ENCODE data around the gene LCP2.
"Not testable (repeated sequence)": the region's sequence is repeated elsewhere in the genome, so short reads cannot be mapped to it uniquely, and the experiment has no call there.

The LCP2 gene

DNA sequence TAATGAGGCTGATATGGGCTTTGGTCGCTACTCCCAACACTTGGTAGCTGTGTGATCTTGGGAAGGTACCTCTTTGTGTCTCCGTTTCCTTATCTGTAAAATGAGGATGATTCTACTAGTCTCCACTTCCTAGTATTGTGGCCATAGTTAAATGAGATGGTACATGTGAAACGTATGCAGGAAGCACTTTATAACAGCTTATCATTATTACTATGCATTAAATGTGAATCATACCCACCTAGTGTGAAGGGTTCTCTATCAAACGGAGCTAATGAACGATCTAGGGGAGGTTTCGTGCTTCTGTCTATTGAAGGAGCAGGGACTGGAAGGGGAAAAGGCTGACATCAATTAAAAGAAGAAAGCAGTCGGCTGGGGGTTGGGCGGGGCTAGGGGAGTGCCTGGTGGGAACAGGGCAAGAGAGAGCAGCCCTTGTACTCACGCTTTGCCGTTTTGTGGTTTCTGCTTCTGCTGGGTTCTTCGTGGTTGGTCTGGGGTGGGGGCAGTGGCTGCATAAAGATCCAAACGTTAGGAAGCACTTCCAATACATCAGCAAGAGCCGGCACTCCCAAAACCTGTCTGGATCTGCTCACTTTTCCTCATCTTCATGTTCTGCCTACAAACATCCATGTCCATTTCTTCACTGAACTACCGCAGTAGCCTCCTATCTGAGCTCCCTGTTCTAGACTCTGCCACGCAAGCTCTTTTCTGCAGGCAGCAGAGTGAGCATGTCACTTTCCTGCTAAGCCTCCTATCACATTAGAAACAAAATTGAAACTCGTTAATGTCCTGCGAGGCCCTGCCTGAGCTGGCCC lies 30.8 kb downstream of the LCP2 start:
- H3K9ac ChIP-seq (ENCODE audit: low read depth, low read length): no peak overlapping the region
- H3K9me3 ChIP-seq (ENCODE audit: control insufficient read depth, insufficient read depth, low read length): no peaks in the 10 kb centered on the region; the same call in 1 of the 2 replicates
- peaks cover 20% of the 10 kb centered on the region for H3K4me1 ChIP-seq (ENCODE audit: insufficient read depth, low read length)
- H3K36me3 ChIP-seq (ENCODE audit: insufficient read depth, low read length): no peaks in the 10 kb centered on the region

DNA sequence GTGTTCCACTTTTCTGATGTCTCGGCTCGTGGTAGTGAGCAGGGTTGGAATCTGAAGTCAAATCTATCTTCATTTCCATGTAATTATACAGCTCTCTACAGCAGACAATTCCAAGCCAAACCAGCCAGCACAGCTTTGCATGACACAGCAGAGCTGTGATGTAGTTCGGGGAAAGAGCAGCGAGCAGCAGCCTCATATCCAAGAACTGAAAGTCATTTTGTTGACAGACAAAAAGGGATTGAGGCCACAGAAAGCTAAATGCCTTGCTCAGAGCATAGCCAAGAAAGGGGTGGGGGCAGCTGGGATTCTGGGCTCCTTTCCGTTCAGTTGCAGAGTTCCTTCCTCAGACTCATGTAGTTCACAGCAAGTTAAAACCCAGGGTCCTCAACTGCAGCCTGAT lies 32.1 kb downstream of the LCP2 start:
- Histone ChIP-seq H3K9ac (ENCODE audit: low read depth, low read length) (no peak overlapping the region), H3K4me1 (ENCODE audit: insufficient read depth, low read length) (peaks cover 20% of the 10 kb centered on the region), H3K9me3 (ENCODE audit: control insufficient read depth, insufficient read depth, low read length) (no peaks in the 10 kb centered on the region; the same call in 1 of the 2 replicates), H3K36me3 (ENCODE audit: insufficient read depth, low read length) (no peaks in the 10 kb centered on the region)

DNA sequence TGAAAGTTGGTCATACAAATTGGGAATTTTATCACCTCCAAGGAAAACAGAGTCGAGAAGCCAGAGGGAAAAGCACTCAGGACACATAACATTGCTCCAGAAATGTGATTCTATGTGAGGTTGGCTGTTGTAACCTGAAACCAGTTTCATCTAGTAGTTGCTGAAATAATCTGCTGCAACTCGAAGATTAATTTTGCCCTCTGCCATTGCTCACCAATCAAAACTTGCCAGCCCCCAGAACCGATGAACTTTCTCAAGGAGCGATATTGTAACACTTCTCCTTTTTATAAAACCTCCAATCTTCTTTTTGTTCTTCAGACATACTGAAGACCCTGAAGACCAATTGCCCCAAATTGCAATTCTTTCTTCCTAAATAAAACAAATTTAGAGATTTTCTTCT lies 33.7 kb downstream of the LCP2 start:
- no peaks in the 10 kb centered on the region; the same call in 1 of the 2 replicates for H3K9me3 ChIP-seq (ENCODE audit: control insufficient read depth, insufficient read depth, low read length)
- no peaks in the 10 kb centered on the region for H3K36me3 ChIP-seq (ENCODE audit: insufficient read depth, low read length)
- peaks cover 20% of the 10 kb centered on the region for H3K4me1 ChIP-seq (ENCODE audit: insufficient read depth, low read length)
- no peak overlapping the region for H3K9ac ChIP-seq (ENCODE audit: low read depth, low read length)

DNA sequence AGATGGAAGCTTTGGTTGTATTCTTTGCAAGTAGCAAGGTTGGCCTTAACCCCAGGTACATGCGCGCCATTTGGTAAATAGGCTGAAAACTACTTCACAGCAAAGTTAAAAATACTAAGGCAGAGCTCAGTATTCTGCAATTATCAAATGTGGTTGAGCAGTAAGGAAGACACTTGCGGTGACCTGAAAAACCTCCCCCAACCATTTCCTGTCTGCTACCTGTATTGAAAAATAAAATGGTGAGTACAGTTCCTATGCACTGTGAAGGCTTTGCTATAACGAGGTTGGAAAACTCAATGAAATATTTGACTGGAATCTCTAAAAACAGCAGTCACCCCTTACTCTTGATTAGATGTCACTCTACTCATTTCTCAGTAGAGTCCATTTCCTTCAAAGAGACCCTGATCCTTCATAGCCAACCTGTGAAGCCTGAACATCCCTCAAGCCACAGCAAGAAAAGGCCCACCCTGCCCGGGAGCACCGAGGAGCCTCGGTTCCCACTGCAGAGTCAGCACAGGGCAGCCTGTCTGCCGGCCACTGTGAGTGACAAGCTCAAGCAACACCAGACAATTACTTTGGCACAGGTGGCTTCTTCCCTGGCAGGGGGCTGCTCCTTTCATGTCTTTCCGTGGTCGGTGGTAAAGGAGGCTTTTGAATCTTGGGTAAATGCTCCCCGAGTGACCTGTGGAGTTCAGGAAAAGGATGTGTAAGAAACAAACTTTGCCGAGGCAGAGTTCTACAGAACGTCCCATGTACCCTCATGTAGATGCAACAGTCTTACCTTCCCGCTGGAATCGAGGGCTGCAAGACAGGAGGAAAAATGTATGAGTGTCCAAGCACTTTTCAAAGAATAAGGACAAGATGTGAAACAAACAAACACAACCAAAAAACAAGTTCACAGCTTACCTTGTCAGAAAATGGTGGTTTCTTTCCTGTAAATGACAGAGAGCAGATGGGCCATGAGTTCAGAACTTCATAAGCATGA lies 35.2 kb downstream of the LCP2 start:
- Histone ChIP-seq H3K4me1 (ENCODE audit: insufficient read depth, low read length) (peaks cover 20% of the 10 kb centered on the region), H3K9me3 (ENCODE audit: control insufficient read depth, insufficient read depth, low read length) (no peaks in the 10 kb centered on the region; the same call in 1 of the 2 replicates), H3K36me3 (ENCODE audit: insufficient read depth, low read length) (no peaks in the 10 kb centered on the region), H3K9ac (ENCODE audit: low read depth, low read length) (no peak overlapping the region)

DNA sequence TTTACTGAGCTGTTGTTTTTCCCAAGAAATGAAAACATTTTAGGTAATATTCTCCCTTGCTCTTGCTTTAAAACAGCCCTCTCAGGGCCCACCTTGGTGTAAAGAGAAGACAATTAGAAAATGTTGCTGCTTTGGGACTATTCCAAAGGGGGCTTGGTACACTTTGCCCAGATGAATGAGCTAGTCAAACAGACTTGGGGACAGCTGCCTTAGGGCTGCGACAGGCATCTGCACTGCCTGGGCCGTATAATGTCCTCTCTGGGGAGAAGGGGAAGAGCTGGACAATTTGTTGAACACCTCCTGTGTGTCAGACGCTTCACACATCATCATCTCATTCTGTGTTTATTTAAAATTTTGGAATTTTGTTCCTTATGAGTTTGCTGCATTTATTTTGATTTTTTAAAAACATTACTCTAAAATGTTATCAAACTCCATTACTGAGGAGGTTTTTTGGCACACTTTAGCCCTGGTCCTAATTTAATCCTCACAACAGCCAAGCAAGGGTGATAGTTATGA lies 36.0 kb downstream of the LCP2 start:
- no peaks in the 10 kb centered on the region for H3K36me3 ChIP-seq (ENCODE audit: insufficient read depth, low read length)
- peaks cover 19% of the 10 kb centered on the region for H3K4me1 ChIP-seq (ENCODE audit: insufficient read depth, low read length)
- H3K9me3 ChIP-seq (ENCODE audit: control insufficient read depth, insufficient read depth, low read length): no peaks in the 10 kb centered on the region; the same call in 1 of the 2 replicates
- no peak overlapping the region for H3K9ac ChIP-seq (ENCODE audit: low read depth, low read length)

DNA sequence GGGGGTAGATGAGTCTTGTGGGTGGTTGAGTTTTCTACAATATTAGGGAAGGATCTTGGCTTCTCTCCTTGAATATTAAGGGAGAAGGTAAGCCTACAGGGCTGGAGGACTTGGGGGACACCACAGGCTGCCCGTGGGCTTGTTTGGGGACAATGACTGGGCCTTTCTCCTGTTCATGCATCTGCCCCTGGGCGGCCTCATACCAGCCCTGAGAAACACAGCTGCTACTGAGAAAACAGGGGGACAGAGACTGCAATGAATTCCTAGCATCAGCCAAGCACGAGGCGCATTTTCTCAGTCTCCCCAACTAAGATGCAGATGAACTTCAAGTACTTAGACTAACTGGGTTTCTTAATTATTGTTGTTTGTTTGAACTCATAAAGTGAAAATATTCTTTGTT lies 40.2 kb downstream of the LCP2 start:
- H3K9me3 ChIP-seq (ENCODE audit: control insufficient read depth, insufficient read depth, low read length): no peaks in the 10 kb centered on the region
- H3K4me1 ChIP-seq (ENCODE audit: insufficient read depth, low read length): peaks cover 40% of the 10 kb centered on the region
- no peaks in the 10 kb centered on the region for H3K36me3 ChIP-seq (ENCODE audit: insufficient read depth, low read length)
- no peak overlapping the region for H3K9ac ChIP-seq (ENCODE audit: low read depth, low read length)

DNA sequence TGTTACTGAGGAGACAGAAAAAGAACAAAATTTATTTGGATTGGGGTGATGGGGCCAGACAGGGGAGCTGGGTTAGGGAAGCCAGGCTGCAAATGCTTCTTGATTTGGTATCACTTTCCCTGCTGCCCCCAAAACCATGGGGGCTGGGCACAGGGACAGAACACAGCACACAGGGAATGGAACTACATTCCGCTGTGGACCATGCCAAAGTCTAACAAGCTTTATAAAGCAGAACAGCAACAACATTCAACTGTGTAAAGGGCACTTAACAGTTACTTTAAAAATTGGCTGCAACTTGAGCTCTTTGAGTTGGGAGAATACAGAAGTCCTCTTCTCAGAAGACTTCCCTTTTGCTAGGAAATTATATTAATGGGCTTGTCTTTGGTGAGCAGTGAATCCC lies 41.0 kb downstream of the LCP2 start:
- Histone ChIP-seq H3K4me1 (ENCODE audit: insufficient read depth, low read length) (peaks cover 48% of the 10 kb centered on the region), H3K36me3 (ENCODE audit: insufficient read depth, low read length) (no peaks in the 10 kb centered on the region), H3K9me3 (ENCODE audit: control insufficient read depth, insufficient read depth, low read length) (no peaks in the 10 kb centered on the region), H3K9ac (ENCODE audit: low read depth, low read length) (no peak overlapping the region)

DNA sequence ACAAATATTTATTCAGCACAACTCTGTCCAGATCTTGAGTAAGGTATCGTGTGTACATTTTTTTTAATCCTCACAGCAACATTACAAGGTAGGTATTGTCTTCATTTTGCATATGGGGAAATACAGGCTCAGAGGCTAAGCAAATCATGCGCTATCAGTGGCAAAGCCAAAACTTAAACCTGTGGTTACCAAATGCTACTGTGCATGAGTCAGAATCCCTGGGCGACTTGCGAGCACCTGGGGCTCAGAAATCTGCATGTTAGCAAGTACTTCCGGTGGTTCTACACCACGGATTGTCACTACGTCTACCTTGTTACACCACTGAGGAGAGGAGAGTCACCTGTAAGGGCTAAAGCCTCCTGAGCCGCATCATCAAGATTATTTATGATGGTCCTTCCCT lies 43.5 kb downstream of the LCP2 start:
- no peak overlapping the region for H3K9ac ChIP-seq (ENCODE audit: low read depth, low read length)
- H3K36me3 ChIP-seq (ENCODE audit: insufficient read depth, low read length): no peaks in the 10 kb centered on the region
- H3K4me1 ChIP-seq (ENCODE audit: insufficient read depth, low read length): peaks cover 65% of the 10 kb centered on the region
- no peaks in the 10 kb centered on the region for H3K9me3 ChIP-seq (ENCODE audit: control insufficient read depth, insufficient read depth, low read length)

DNA sequence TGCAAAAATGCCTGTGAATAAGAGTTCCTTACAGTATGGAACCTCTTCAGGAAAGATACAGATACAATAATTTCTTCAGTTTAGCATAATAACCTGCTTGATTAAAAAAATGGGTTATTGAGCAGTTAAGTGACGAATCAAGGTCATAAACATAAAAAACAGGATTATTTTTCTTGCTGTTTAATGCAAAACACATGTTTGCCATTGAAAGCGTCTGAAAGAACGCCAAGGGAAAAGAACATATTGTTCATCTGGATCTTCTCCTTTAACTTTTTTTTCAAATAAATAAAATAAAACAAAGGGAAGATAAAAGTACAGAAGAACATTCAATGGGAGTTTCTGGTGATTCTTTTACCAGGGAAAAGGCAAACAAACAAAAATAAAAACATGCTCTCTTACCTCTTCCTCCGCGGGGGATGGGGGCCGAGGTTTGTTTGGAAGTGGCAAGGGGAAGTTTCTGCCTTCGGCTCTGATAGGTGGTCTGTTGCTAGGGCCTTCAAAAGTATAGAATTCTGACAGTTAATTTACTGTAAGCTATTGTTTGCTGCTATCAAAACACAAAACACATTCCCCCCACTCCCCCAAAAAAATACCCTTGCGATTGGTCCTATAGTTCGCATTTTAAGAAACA lies 44.7 kb downstream of the LCP2 start:
- Histone ChIP-seq H3K36me3 (ENCODE audit: insufficient read depth, low read length) (no peaks in the 10 kb centered on the region), H3K9me3 (ENCODE audit: control insufficient read depth, insufficient read depth, low read length) (no peaks in the 10 kb centered on the region), H3K4me1 (ENCODE audit: insufficient read depth, low read length) (peaks cover 65% of the 10 kb centered on the region), H3K9ac (ENCODE audit: low read depth, low read length) (no peak overlapping the region)

DNA sequence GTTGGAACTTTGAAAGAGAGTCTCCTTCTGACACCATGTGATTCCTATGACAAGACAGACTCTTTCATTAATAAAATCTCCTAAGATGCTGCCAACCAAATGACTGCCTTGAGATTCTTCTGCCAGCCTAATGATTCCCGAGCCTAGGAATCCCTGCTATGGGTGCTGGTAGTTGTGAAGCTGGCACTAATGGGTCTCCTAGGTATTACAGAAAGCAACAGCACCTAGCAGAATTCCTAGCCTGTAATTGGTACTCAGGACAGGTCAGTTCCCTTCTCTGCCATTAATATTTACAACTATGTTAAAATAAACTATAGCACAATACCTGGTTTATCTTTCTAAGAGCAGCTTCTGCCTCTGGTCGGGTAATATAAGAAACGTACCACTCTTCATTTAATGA lies 45.5 kb downstream of the LCP2 start:
- H3K9ac ChIP-seq (ENCODE audit: low read depth, low read length): no peak overlapping the region
- no peaks in the 10 kb centered on the region for H3K9me3 ChIP-seq (ENCODE audit: control insufficient read depth, insufficient read depth, low read length)
- H3K4me1 ChIP-seq (ENCODE audit: insufficient read depth, low read length): peaks cover 62% of the 10 kb centered on the region
- H3K36me3 ChIP-seq (ENCODE audit: insufficient read depth, low read length): no peaks in the 10 kb centered on the region

DNA sequence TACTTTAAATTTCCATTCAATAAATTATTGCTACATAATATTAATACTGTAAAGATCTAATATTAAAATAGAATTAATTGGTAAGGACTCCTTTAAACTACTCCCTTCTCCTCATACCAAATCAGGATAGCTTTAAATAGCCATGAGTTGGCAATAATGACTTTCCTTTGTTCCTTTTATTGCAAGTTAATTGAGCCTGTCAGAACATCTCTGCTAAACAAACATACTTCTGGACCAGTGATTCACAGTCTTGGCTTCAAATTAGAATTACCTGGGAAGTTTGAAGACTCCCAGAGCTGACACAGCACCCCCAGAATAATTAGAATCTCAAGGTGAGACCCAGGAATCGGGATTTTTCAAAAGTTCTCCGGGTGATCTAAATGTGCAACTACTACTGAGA lies 46.1 kb downstream of the LCP2 start:
- Histone ChIP-seq H3K9me3 (ENCODE audit: control insufficient read depth, insufficient read depth, low read length) (no peaks in the 10 kb centered on the region), H3K36me3 (ENCODE audit: insufficient read depth, low read length) (no peaks in the 10 kb centered on the region), H3K9ac (ENCODE audit: low read depth, low read length) (no peak overlapping the region), H3K4me1 (ENCODE audit: insufficient read depth, low read length) (peaks cover 60% of the 10 kb centered on the region)

DNA sequence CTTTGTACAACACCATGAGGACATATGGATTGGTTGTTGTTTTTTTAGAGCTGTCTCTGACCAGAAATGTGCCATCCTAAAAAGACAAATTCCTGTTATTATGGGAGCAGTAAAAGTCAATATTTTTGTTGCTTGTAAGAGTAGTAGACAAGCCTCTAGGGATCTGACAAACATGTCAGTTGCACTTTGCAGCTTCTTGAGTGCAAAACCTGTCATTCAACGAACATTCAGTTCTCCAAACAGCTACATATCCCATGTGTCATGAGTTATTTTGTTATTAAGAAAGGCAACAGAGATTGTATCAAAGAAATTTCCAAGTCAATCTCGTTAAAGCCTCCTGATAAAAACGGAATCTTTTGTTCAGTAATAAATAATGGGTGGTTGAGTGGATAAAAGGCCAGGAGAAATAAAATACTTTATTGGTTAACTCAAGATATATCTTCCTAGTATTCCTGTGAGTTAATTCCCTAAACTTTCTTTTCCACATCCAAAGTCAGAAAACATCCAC lies 46.7 kb downstream of the LCP2 start:
- Histone ChIP-seq H3K9ac (ENCODE audit: low read depth, low read length) (no peak overlapping the region), H3K4me1 (ENCODE audit: insufficient read depth, low read length) (peaks cover 56% of the 10 kb centered on the region), H3K9me3 (ENCODE audit: control insufficient read depth, insufficient read depth, low read length) (no peaks in the 10 kb centered on the region), H3K36me3 (ENCODE audit: insufficient read depth, low read length) (no peaks in the 10 kb centered on the region)

DNA sequence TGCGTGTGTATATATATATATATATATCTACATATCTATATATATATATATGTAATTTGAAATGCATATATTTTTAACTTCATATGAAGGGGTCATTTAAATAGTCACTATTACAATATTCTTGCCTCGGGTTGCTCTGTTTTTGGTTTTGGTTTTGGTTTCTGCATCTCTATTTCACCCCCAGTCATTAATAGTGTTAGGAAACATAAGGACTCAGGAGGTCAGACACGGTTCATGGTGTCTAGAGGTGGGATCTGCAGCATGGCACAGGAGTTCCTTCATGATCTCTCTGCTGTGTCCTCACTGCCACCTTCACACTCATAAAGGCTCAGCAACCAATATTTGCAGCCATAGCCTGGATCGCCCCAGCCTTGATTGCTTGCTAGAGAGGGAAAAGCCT lies 48.2 kb downstream of the LCP2 start:
- Histone ChIP-seq H3K9ac (ENCODE audit: low read depth, low read length) (no peak overlapping the region), H3K9me3 (ENCODE audit: control insufficient read depth, insufficient read depth, low read length) (no peaks in the 10 kb centered on the region), H3K36me3 (ENCODE audit: insufficient read depth, low read length) (no peaks in the 10 kb centered on the region), H3K4me1 (ENCODE audit: insufficient read depth, low read length) (peaks cover 45% of the 10 kb centered on the region)

DNA sequence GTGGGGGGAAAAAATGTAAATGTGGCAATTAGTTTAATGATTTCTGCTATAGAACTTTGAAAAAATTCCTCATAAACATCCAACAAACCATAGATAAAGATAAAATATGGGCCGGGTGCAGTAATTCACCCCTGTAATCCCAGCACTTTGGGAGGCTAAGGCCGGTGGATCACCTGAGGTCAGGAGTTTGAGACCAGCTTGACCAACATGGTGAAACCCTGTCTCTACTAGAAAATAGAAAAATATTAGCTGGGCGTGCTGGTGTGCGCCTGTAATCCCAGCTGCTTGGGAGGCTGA lies 48.7 kb downstream of the LCP2 start:
- not testable (repeated sequence) for H3K36me3 ChIP-seq (ENCODE audit: insufficient read depth, low read length)

More for the DNA sequence above, 48.7 kb downstream of the LCP2 start:
- not testable (repeated sequence) for H3K9me3 ChIP-seq (ENCODE audit: control insufficient read depth, insufficient read depth, low read length); H3K9ac ChIP-seq (ENCODE audit: low read depth, low read length)
- peaks cover 40% of the 10 kb centered on the region for H3K4me1 ChIP-seq (ENCODE audit: insufficient read depth, low read length)

Data from ES-I3 (cell line).